ENCODE measurements around the gene COPA. TPM values are rescaled to one million over a fixed set of nuclear protein-coding genes. Genes with fewer than 3 reads are reported as not detected.

The COPA gene
- total RNA-seq, 1 experiment from 2014 or later = 118 TPM

DNA sequence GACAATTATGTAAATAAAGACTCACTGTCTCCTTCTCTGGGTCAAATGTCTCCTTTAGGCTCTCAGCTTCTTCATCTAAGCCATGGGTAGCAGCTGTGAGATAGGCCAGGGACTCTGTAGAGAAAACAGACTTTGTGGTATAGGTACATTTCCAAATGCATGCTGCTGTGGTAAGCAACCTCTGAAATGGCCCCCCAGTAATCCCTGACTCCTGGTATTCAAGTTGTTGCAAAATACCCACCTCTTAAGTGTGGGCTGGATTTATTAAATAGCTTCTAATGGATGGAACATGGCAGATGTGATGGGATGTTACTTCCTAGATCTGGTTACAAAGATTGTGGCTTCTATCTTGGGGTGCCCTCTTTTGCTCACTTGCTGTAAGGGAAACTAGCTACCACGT, 47.0 kb downstream of the COPA start:
- no peak overlapping the region for H3K4ac ChIP-seq (ENCODE audit: low read depth, low read length)
- H3K36me3 Mint-ChIP-seq (ENCODE audit: insufficient read depth in 1 of 3, low read depth in 3 of 3) = peaks cover 37 to 88% (median 87%) of the 10 kb centered on the region in 3 experiments; a peak in 6 of 7 replicates
- H4K91ac ChIP-seq (ENCODE audit: insufficient read length, low read depth, low read length) = no peak overlapping the region
- TF ChIP-seq, protein P1, sequence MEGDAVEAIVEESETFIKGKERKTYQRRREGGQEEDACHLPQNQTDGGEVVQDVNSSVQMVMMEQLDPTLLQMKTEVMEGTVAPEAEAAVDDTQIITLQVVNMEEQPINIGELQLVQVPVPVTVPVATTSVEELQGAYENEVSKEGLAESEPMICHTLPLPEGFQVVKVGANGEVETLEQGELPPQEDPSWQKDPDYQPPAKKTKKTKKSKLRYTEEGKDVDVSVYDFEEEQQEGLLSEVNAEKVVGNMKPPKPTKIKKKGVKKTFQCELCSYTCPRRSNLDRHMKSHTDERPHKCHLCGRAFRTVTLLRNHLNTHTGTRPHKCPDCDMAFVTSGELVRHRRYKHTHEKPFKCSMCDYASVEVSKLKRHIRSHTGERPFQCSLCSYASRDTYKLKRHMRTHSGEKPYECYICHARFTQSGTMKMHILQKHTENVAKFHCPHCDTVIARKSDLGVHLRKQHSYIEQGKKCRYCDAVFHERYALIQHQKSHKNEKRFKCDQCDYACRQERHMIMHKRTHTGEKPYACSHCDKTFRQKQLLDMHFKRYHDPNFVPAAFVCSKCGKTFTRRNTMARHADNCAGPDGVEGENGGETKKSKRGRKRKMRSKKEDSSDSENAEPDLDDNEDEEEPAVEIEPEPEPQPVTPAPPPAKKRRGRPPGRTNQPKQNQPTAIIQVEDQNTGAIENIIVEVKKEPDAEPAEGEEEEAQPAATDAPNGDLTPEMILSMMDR (conservative IDR thresholded peaks at IDR 0.05) = no peak
- H3K4me1 Mint-ChIP-seq = no peaks in the 10 kb centered on the region
- no peaks in the 10 kb centered on the region for H3K79me2 ChIP-seq (ENCODE audit: insufficient read depth, low read length)
- no peak overlapping the region for H4K5ac ChIP-seq (ENCODE audit: insufficient read length, low read depth, low read length)
- no peak overlapping the region for H3K27ac Mint-ChIP-seq
- no peaks in the 10 kb centered on the region for H3K9me3 Mint-ChIP-seq
- no peak overlapping the region for H3K4me2 ChIP-seq (ENCODE audit: insufficient read depth, insufficient read length, low read length)
- no peak overlapping the region for H3K27ac ChIP-seq (ENCODE audit: insufficient read length, low read depth, low read length)
- no peaks in the 10 kb centered on the region for H4K20me1 ChIP-seq (ENCODE audit: control insufficient read depth, insufficient read depth, insufficient read length)
- no peaks in the 10 kb centered on the region for H3K23me2 ChIP-seq (ENCODE audit: insufficient read length, low read depth, low read length, poor library complexity, severe bottlenecking)
- H3T11ph ChIP-seq (ENCODE audit: low read length) = no peak overlapping the region
- DNase-seq = no peak
- no peak overlapping the region for H2BK20ac ChIP-seq (ENCODE audit: low read depth, low read length, poor library complexity, severe bottlenecking)
- H2BK5ac ChIP-seq (ENCODE audit: insufficient read length, low read length) = no peak overlapping the region
- H2BK120ac ChIP-seq (ENCODE audit: low read depth, low read length, poor library complexity, severe bottlenecking) = no peak overlapping the region
- H2AFZ ChIP-seq (ENCODE audit: low read length) = no peak overlapping the region
- no peaks in the 10 kb centered on the region for H3K27me3 Mint-ChIP-seq (ENCODE audit: low read depth)
- H2AK5ac ChIP-seq (ENCODE audit: insufficient read length, low read length) = no peak overlapping the region
- H3K79me1 ChIP-seq (ENCODE audit: insufficient read depth, low read depth, low read length, poor library complexity, severe bottlenecking) = no peaks in the 10 kb centered on the region
- no peaks in the 10 kb centered on the region for H3K27me3 ChIP-seq (ENCODE audit: insufficient read depth, low read length)
- H2BK15ac ChIP-seq (ENCODE audit: low read depth, low read length) = no peak overlapping the region
- no CpG with 5 or more reads among the region's 1 CpG for WGBS (ENCODE audit: extremely low coverage, insufficient read length, low lambda C conversion rate)
- H3K23ac ChIP-seq (ENCODE audit: insufficient read length, low read depth, low read length) = no peak overlapping the region
- no peak overlapping the region for H4K8ac ChIP-seq (replicated peaks; ENCODE audit: insufficient read length, low read depth, low read length)
- H2BK12ac ChIP-seq (ENCODE audit: insufficient read length, low read depth, low read length) = no peak overlapping the region
- H3K9me3 ChIP-seq (ENCODE audit: control insufficient read depth, low read depth, low read length) = no peaks in the 10 kb centered on the region
- no peak overlapping the region for H3K56ac ChIP-seq (ENCODE audit: insufficient read length, low read depth, low read length)
- H3K4me1 ChIP-seq (ENCODE audit: insufficient read depth, low read length) = no peaks in the 10 kb centered on the region
- no peak overlapping the region for H3K18ac ChIP-seq (ENCODE audit: insufficient read length, low read depth, low read length)
- H3K4me3 Mint-ChIP-seq = no peak overlapping the region
- H3K14ac ChIP-seq (ENCODE audit: insufficient read depth, low read length) = no peak overlapping the region
- no peak overlapping the region for H3K9ac ChIP-seq (ENCODE audit: extremely low read depth, insufficient read length, low read length)

All from H9 (cell line).